HepG2 (cell line): ENCODE measurements around the gene SEMA3G. TPM values are rescaled to one million over a fixed set of nuclear protein-coding genes. Genes with fewer than 3 reads are reported as not detected.

ENCODE experiments used
- ATAC-seq: fragments of 200-7000 bp; cut with Tn5 transposase; 3 replicates; pipeline ENCODE4 v1.9.1; 2020; ENCODE audit warnings: mild to moderate bottlenecking, moderate library complexity
- BruUV-seq: library from RNA; stranded (reverse); fragments of 400-500 nt; replicated peaks from 2 replicates; lab custom pipeline; 2021; lab: Mats Ljungman, UMichigan
- CTCF ChIA-PET: fragments of 300-600 bp; formaldehyde crosslinking; extraction: SDS; loops from one replicate; lab custom pipeline; 2021; ENCODE audit warnings: low total read pairs, inconsistent platforms, low intra/inter-chr PET ratio; lab: Yijun Ruan, JAX
- POLR2A ChIA-PET: fragments of 350-600 bp; sonication (Branson Sonifier 250); formaldehyde crosslinking; loops from one replicate; lab custom pipeline; 2020; ENCODE audit warnings: antibody characterized with exemption, inconsistent platforms; lab: Yijun Ruan, JAX
- DNase-seq: peaks from one replicate; pipeline ENCODE4 v3.0.0-alpha.2; 2015; ENCODE audit warnings: low spot score
- FAIRE-seq: peaks from 3 replicates; lab custom pipeline; 2011; peaks lifted over from hg19 to GRCh38; lab: Jason Lieb, UNC
- H2AFZ ChIP-seq: one replicate; pipeline ENCODE4 v1.6.1; 2011; ENCODE audit warnings: low read length, inconsistent platforms
- H3K27ac ChIP-seq: fragments of 300-600 bp; 3 replicates; pipeline ENCODE4 v1.8.0; 2011; ENCODE audit warnings: mixed run types, mild to moderate bottlenecking, mixed read lengths, low read length, inconsistent platforms; ENCODE audit not compliant: insufficient read depth; ENCODE audit errors: extremely low read length
- H3K27me3 ChIP-seq, 2 experiments: fragments of 200-600 bp in 1 of 2; 2 replicates in 1 of 2; 3 replicates in 1 of 2; pipeline versions ENCODE4 v1.6.0 to v1.8.0; 2011; ENCODE audit warnings: low read length in 2 of 2, mild to moderate bottlenecking in 2 of 2, moderate library complexity in 2 of 2, inconsistent platforms in 1 of 2; ENCODE audit not compliant: insufficient read depth in 2 of 2, control insufficient read depth in 1 of 2
- H3K36me3 ChIP-seq, 2 experiments: fragments of 200-600 bp in 1 of 2; replicated peaks in 1 of 2; 2 replicates in 1 of 2; 3 replicates in 1 of 2; pipeline versions ENCODE4 v1.5.1 to v1.8.0; 2011; ENCODE audit warnings: low read length in 2 of 2, inconsistent platforms in 1 of 2; ENCODE audit not compliant: insufficient read depth in 2 of 2, control insufficient read depth in 1 of 2
- H3K4me1 ChIP-seq: 2 replicates; pipeline ENCODE4 v1.5.1; 2012; ENCODE audit warnings: low read length, inconsistent platforms; ENCODE audit not compliant: insufficient read depth
- H3K4me2 ChIP-seq: 2 replicates; pipeline ENCODE4 v1.6.0; 2011; ENCODE audit warnings: low read depth, low read length, inconsistent platforms
- H3K4me3 ChIP-seq, 3 experiments: fragments of 200-600 bp in 1 of 3; sonication (generic), shearing (Covaris generic) in 1 of 3; replicated peaks in 1 of 3; 2 replicates each; pipeline ENCODE4 v1.5.1; 2011 to 2016; ENCODE audit warnings: low read length in 3 of 3, inconsistent platforms in 2 of 3, low read depth in 2 of 3, mild to moderate bottlenecking in 2 of 3, control low read depth in 1 of 3, mixed read lengths in 1 of 3; ENCODE audit not compliant: insufficient read depth in 1 of 3
- H3K79me2 ChIP-seq: one replicate; pipeline ENCODE4 v1.6.1; 2011; ENCODE audit warnings: low read length, inconsistent platforms; ENCODE audit not compliant: insufficient read depth
- H3K9ac ChIP-seq: 2 replicates; pipeline ENCODE4 v1.6.0; 2011; ENCODE audit warnings: mild to moderate bottlenecking, low read depth, low read length, inconsistent platforms; ENCODE audit not compliant: insufficient read depth
- H3K9me3 ChIP-seq: 2 replicates; pipeline ENCODE4 v1.5.1; 2012; ENCODE audit warnings: mild to moderate bottlenecking, low read length
- H4K20me1 ChIP-seq: 2 replicates; pipeline ENCODE4 v1.6.0; 2011; ENCODE audit warnings: inconsistent platforms, mild to moderate bottlenecking, low read length, moderate library complexity; ENCODE audit not compliant: insufficient read depth
- AGO2 ChIP-seq: fragments of 200-400 bp; formaldehyde crosslinking; optimal IDR thresholded peaks from 2 replicates; pipeline ENCODE3; 2017; ENCODE audit warnings: mild to moderate bottlenecking, low read depth, low read length, moderate library complexity
- CTCF ChIP-seq: sonication (generic); formaldehyde crosslinking; IDR thresholded peaks from 2 replicates; pipeline ENCODE4 v1.5.0; 2020; ENCODE audit warnings: mild to moderate bottlenecking, missing genetic modification reagents, moderate library complexity
- KDM5B ChIP-seq: sonication (generic); formaldehyde crosslinking; IDR thresholded peaks from 2 replicates; pipeline ENCODE4 v1.4.0; 2020; ENCODE audit warnings: missing genetic modification reagents, mild to moderate bottlenecking, borderline replicate concordance
- NFKB2 ChIP-seq: sonication (generic); formaldehyde crosslinking; IDR thresholded peaks from 2 replicates; pipeline ENCODE4 v1.4.0; 2020; ENCODE audit warnings: missing genetic modification reagents, borderline replicate concordance
- SMC3 ChIP-seq: IDR thresholded peaks from 2 replicates; pipeline ENCODE4 v1.6.1; 2011; ENCODE audit warnings: low read length, improper control_type of control experiment
- ZNF121 ChIP-seq: sonication (generic); formaldehyde crosslinking; IDR thresholded peaks from 2 replicates; pipeline ENCODE4 v1.5.0; 2020; ENCODE audit warnings: mild to moderate bottlenecking, missing genetic modification reagents
- ZNF329 ChIP-seq: sonication (generic); formaldehyde crosslinking; IDR thresholded peaks from 2 replicates; pipeline ENCODE4 v1.9.0; 2021; ENCODE audit warnings: low read depth, mild to moderate bottlenecking, missing genetic modification reagents
- ZNF646 ChIP-seq: sonication (generic); formaldehyde crosslinking; IDR thresholded peaks from 2 replicates; pipeline ENCODE4 v1.9.0; 2021; ENCODE audit warnings: mild to moderate bottlenecking, missing genetic modification reagents
- ZNF687 ChIP-seq: sonication (generic); formaldehyde crosslinking; IDR thresholded peaks from 2 replicates; pipeline ENCODE4 v1.5.1; 2020; ENCODE audit warnings: mild to moderate bottlenecking, missing genetic modification reagents, moderate library complexity
- WGBS: methylation state at CpG from one replicate; pipeline ENCODE4 v1.1.6; 2017; ENCODE audit warnings: low lambda C conversion rate; 5-methylcytosine and 5-hydroxymethylcytosine counted together
- in situ Hi-C: cut with HindIII; loops from 2 replicates; pipeline ENCODE4 v1.10.0; 2017; ENCODE audit warnings: low pct_unique_long_range_greater_than_20kb; ENCODE audit not compliant: extremely low pct_ligation_motif_present
- intact Hi-C: fragments of 100-400 bp; cut with micrococcal nuclease; formaldehyde crosslinking; loops from one replicate; pipeline ENCODE4 v1.10.0; 2022; ENCODE audit not compliant: unreplicated experiment
- polyA plus RNA-seq, 8 experiments: library from polyadenylated mRNA; depleted of rRNA in 3 of 8; stranded (reverse) in 7 of 8; unstranded in 1 of 8; fragments of >200 nt; fragmentation: Illumina TruSeq in 4 of 8; extraction: Trizol in 4 of 8; gene quantifications; 2 replicates each; pipeline versions ENCODE4 v1.2.1 to v1.2.3, GENCODE V29; 2011 to 2016; ENCODE audit warnings: low read depth in 4 of 8, missing spikeins in 1 of 8, mixed read lengths in 1 of 8; ENCODE audit not compliant: insufficient read depth in 1 of 8
- total RNA-seq, 5 experiments: library from RNA; depleted of rRNA; stranded (reverse); fragments of >200 nt; fragmentation: Illumina TruSeq; extraction: Trizol; gene quantifications; 2 replicates each; pipeline ENCODE4 v1.2.3, GENCODE V29; 2016; ENCODE audit warnings: low read depth in 1 of 5

The SEMA3G gene
- total and polyA plus RNA-seq, 2 of the 13 experiments (the other 11 are each of a cell fraction or from before 2014, with no cell fraction given): 6.1 to 8.3 TPM

- no peak overlapping the region for H3K27ac ChIP-seq
- TF ChIP-seq ZNF646 (CRISPR knock-in tag) (no peak), ZNF329 (CRISPR knock-in tag) (no peak), SMC3 (peak; percentile 75), ZNF121 (CRISPR knock-in tag) (no peak), AGO2 (peak; percentile 55), KDM5B (CRISPR knock-in tag) (0 out of 2 replicates have a peak, but pooled peaks have one; percentile 45), CTCF (peak; percentile 85), ZNF687 (CRISPR knock-in tag) (peak; percentile 36; the same call in 1 of the 2 replicates), NFKB2 (peak; percentile 33; the same call in 1 of the 2 replicates)
These were observed 26.7 kb upstream of the SEMA3G start for GRCh38 chr3:52471371-52472238.

More at GRCh38 chr3:52471371-52472238, 26.7 kb upstream of the SEMA3G start:
- H3K27me3 ChIP-seq: no peaks in the 10 kb centered on the region
- H3K4me2 ChIP-seq: no peak overlapping the region
- no peak overlapping the region for H3K4me3 ChIP-seq
- FAIRE-seq (peak; percentile 61), ATAC-seq (peak; percentile 88), DNase-seq (no peak)
- 53% methylated on average over 7 of the region's 26 CpGs for WGBS
- H3K4me1 ChIP-seq: peaks cover 5% of the 10 kb centered on the region; the same call in 1 of the 2 replicates
- intact Hi-C loops: loop anchor here (1.0 to 5.0 kb wide), 2 partner anchors 61 to 211 kb away; partner anchors contain the start of gene NT5DC2
- peaks cover 29 to 56% of the 10 kb centered on the region in 2 experiments for H3K36me3 ChIP-seq
- CTCF ChIA-PET: interaction anchor here (0.8 kb wide), 1 partner anchor 210 kb away, joined by 3 read pairs; no protein-coding TSS in a partner anchor
- no peak overlapping the region for H3K9ac ChIP-seq
- POLR2A ChIA-PET: no interaction called here
- no TSS peak for BruUV-seq
- in situ Hi-C loops: no loop called here
- 0 out of 2 replicates have a peak, but pooled peaks cover 4% of the 10 kb centered on the region for H4K20me1 ChIP-seq
- H3K79me2 ChIP-seq: no peaks in the 10 kb centered on the region
- H2AFZ ChIP-seq: no peak overlapping the region
- no peaks in the 10 kb centered on the region for H3K9me3 ChIP-seq
